ENCODE results near the gene TEKTIP1.

The TEKTIP1 gene

GRCh38 chr19:3519126-3519525 is 19.8 kb upstream of the TEKTIP1 start:
- no peaks in the 10 kb centered on the region for H3K9me3 ChIP-seq (ENCODE audit: insufficient read depth, low read length)
- H3K4me1 ChIP-seq (ENCODE audit: low read length): peaks cover 4% of the 10 kb centered on the region; the same call in 1 of the 2 replicates
- peaks cover 70% of the 10 kb centered on the region for H3K79me2 ChIP-seq (ENCODE audit: low read length)
- no peak overlapping the region for H3K4me2 ChIP-seq (ENCODE audit: low read length)
- peaks cover 21% of the 10 kb centered on the region for H3K36me3 ChIP-seq (replicated peaks; ENCODE audit: low read depth, low read length)
- no peak overlapping the region for H3K27ac ChIP-seq (ENCODE audit: low read length)
- H3K9ac ChIP-seq (ENCODE audit: low read length): no peak overlapping the region
- H2AFZ ChIP-seq (ENCODE audit: low read depth, low read length): no peak overlapping the region
- no peak overlapping the region for H3K4me3 ChIP-seq (ENCODE audit: low read length)
- no peaks in the 10 kb centered on the region for H3K27me3 ChIP-seq (ENCODE audit: low read depth, low read length)
- H4K20me1 ChIP-seq (ENCODE audit: insufficient read depth, low read length): peaks cover 75% of the 10 kb centered on the region
- TF ChIP-seq CTCF (IDR thresholded peaks at IDR 0.05; ENCODE audit: low read depth, low read length) (no peak), EZH2phosphoT487 (IDR thresholded peaks at IDR 0.05; ENCODE audit: low read depth) (no peak)

GRCh38 chr19:3520166-3521103 is 18.5 kb upstream of the TEKTIP1 start:
- no peak for TF ChIP-seq EZH2phosphoT487 (IDR thresholded peaks at IDR 0.05; ENCODE audit: low read depth)
- no peak for TF ChIP-seq CTCF (IDR thresholded peaks at IDR 0.05; ENCODE audit: low read depth, low read length)
- H3K27ac ChIP-seq (ENCODE audit: low read length): no peak overlapping the region
- peaks cover 58% of the 10 kb centered on the region for H3K79me2 ChIP-seq (ENCODE audit: low read length)
- H3K36me3 ChIP-seq (replicated peaks; ENCODE audit: low read depth, low read length): peaks cover 29% of the 10 kb centered on the region
- no peak overlapping the region for H3K9ac ChIP-seq (ENCODE audit: low read length)
- H3K9me3 ChIP-seq (ENCODE audit: insufficient read depth, low read length): no peaks in the 10 kb centered on the region
- no peak overlapping the region for H2AFZ ChIP-seq (ENCODE audit: low read depth, low read length)
- H3K4me3 ChIP-seq (ENCODE audit: low read length): no peak overlapping the region
- H4K20me1 ChIP-seq (ENCODE audit: insufficient read depth, low read length): peaks cover 65% of the 10 kb centered on the region
- H3K4me1 ChIP-seq (ENCODE audit: low read length): peaks cover 4% of the 10 kb centered on the region; the same call in 1 of the 2 replicates
- H3K27me3 ChIP-seq (ENCODE audit: low read depth, low read length): no peaks in the 10 kb centered on the region
- no peak overlapping the region for H3K4me2 ChIP-seq (ENCODE audit: low read length)

- H3K27ac ChIP-seq (ENCODE audit: low read length): no peak overlapping the region
- peaks cover 60% of the 10 kb centered on the region for H4K20me1 ChIP-seq (ENCODE audit: insufficient read depth, low read length)
- H3K4me3 ChIP-seq (ENCODE audit: low read length): no peak overlapping the region
- H3K4me2 ChIP-seq (ENCODE audit: low read length): no peak overlapping the region
- H3K79me2 ChIP-seq (ENCODE audit: low read length): peaks cover 54% of the 10 kb centered on the region
- H3K36me3 ChIP-seq (replicated peaks; ENCODE audit: low read depth, low read length): peaks cover 31% of the 10 kb centered on the region
- H3K9ac ChIP-seq (ENCODE audit: low read length): no peak overlapping the region
- H3K4me1 ChIP-seq (ENCODE audit: low read length): peaks cover 4% of the 10 kb centered on the region; the same call in 1 of the 2 replicates
- H3K9me3 ChIP-seq (ENCODE audit: insufficient read depth, low read length): no peaks in the 10 kb centered on the region
- TF ChIP-seq EZH2phosphoT487 (IDR thresholded peaks at IDR 0.05; ENCODE audit: low read depth): no peak
- no peaks in the 10 kb centered on the region for H3K27me3 ChIP-seq (ENCODE audit: low read depth, low read length)
- no peak overlapping the region for H2AFZ ChIP-seq (ENCODE audit: low read depth, low read length)
Observed at GRCh38 chr19:3521104-3521445, 17.9 kb upstream of the TEKTIP1 start.

GRCh38 chr19:3522421-3523360 is 16.3 kb upstream of the TEKTIP1 start:
- Histone ChIP-seq H4K20me1 (ENCODE audit: insufficient read depth, low read length) (peaks cover 49% of the 10 kb centered on the region), H3K36me3 (replicated peaks; ENCODE audit: low read depth, low read length) (peaks cover 46% of the 10 kb centered on the region), H3K27me3 (ENCODE audit: low read depth, low read length) (no peaks in the 10 kb centered on the region), H3K27ac (ENCODE audit: low read length) (no peak overlapping the region), H3K4me2 (ENCODE audit: low read length) (no peak overlapping the region), H3K9me3 (ENCODE audit: insufficient read depth, low read length) (no peaks in the 10 kb centered on the region), H3K79me2 (ENCODE audit: low read length) (peaks cover 43% of the 10 kb centered on the region), H2AFZ (ENCODE audit: low read depth, low read length) (no peak overlapping the region), H3K4me3 (ENCODE audit: low read length) (no peak overlapping the region), H3K4me1 (ENCODE audit: low read length) (no peaks in the 10 kb centered on the region), H3K9ac (ENCODE audit: low read length) (no peak overlapping the region)
- no peak for TF ChIP-seq CTCF (IDR thresholded peaks at IDR 0.05; ENCODE audit: low read depth, low read length)
- no peak for TF ChIP-seq EZH2phosphoT487 (IDR thresholded peaks at IDR 0.05; ENCODE audit: low read depth)
